Mesendoderm (in vitro differentiated cells): ENCODE measurements around the gene C16orf78.
A peak's percentile ranks its signal among the peaks of the same experiment; 100 is the strongest.

Source experiments
- DNase-seq: peaks from one replicate; pipeline ENCODE4 v3.0.0; 2013
- H2AK5ac ChIP-seq: 2 replicates; pipeline ENCODE4 v1.6.1; 2013; ENCODE audit warnings: low read length, inconsistent platforms
- H2BK120ac ChIP-seq: 2 replicates; pipeline ENCODE4 v1.6.1; 2013; ENCODE audit warnings: low read depth, mild to moderate bottlenecking, low read length, moderate library complexity, mixed read lengths
- H2BK15ac ChIP-seq: replicated peaks from 2 replicates; pipeline ENCODE4 v1.6.1; 2013; ENCODE audit warnings: low read depth, mild to moderate bottlenecking, moderate library complexity
- H2BK5ac ChIP-seq: 2 replicates; pipeline ENCODE4 v1.6.1; 2013; ENCODE audit warnings: low read length, inconsistent platforms
- H3K18ac ChIP-seq: 2 replicates; pipeline ENCODE4 v1.6.1; 2013; ENCODE audit warnings: mild to moderate bottlenecking, low read length, mixed read lengths
- H3K23ac ChIP-seq: one replicate; pipeline ENCODE4 v1.6.1; 2013; ENCODE audit warnings: low read length
- H3K27ac ChIP-seq: 2 replicates; pipeline ENCODE4 v1.5.1; 2013; ENCODE audit warnings: low read depth, mild to moderate bottlenecking, inconsistent platforms, low read length, moderate library complexity
- H3K27me3 ChIP-seq: 2 replicates; pipeline ENCODE4 v1.6.1; 2013; ENCODE audit warnings: low read length, control low read depth, mild to moderate bottlenecking, inconsistent platforms; ENCODE audit not compliant: insufficient read depth, poor library complexity
- H3K36me3 ChIP-seq: 2 replicates; pipeline ENCODE4 v1.6.1; 2013; ENCODE audit warnings: low read length, inconsistent platforms; ENCODE audit not compliant: control insufficient read depth, insufficient read depth
- H3K4ac ChIP-seq: one replicate; pipeline ENCODE4 v1.6.1; 2013; ENCODE audit warnings: low read depth, mild to moderate bottlenecking, low read length, moderate library complexity
- H3K4me1 ChIP-seq: 2 replicates; pipeline ENCODE4 v1.6.1; 2013; ENCODE audit warnings: low read depth, low read length, inconsistent platforms; ENCODE audit not compliant: control insufficient read depth
- H3K4me2 ChIP-seq: 2 replicates; pipeline ENCODE4 v1.6.1; 2013; ENCODE audit warnings: low read length
- H3K4me3 ChIP-seq: 2 replicates; pipeline ENCODE4 v1.5.1; 2013; ENCODE audit warnings: mild to moderate bottlenecking, low read length
- H3K56ac ChIP-seq: one replicate; pipeline ENCODE4 v1.6.1; 2013; ENCODE audit warnings: low read length
- H3K79me1 ChIP-seq: 2 replicates; pipeline ENCODE4 v1.6.1; 2013; ENCODE audit warnings: low read length, inconsistent platforms
- H3K79me2 ChIP-seq: 2 replicates; pipeline ENCODE4 v1.6.1; 2013; ENCODE audit warnings: mild to moderate bottlenecking, low read length; ENCODE audit not compliant: control insufficient read depth, insufficient read depth
- H3K9ac ChIP-seq: 2 replicates; pipeline ENCODE4 v1.6.1; 2013; ENCODE audit warnings: low read length, inconsistent platforms
- H4K5ac ChIP-seq: one replicate; pipeline ENCODE4 v1.6.1; 2013; ENCODE audit warnings: low read length
- H4K8ac ChIP-seq: one replicate; pipeline ENCODE4 v1.6.1; 2013; ENCODE audit warnings: low read depth, mild to moderate bottlenecking, control low read depth, low read length, moderate library complexity
- WGBS: extraction: QIAGEN DNeasy Blood & Tissue Kit; methylation state at CpG from one replicate; pipeline ENCODE4 v1.1.7; 2013; ENCODE audit warnings: low lambda C conversion rate, missing lambda C conversion rate; ENCODE audit not compliant: insufficient coverage; ENCODE audit errors: extremely low coverage; 5-methylcytosine and 5-hydroxymethylcytosine counted together

C16orf78 gene

DNA sequence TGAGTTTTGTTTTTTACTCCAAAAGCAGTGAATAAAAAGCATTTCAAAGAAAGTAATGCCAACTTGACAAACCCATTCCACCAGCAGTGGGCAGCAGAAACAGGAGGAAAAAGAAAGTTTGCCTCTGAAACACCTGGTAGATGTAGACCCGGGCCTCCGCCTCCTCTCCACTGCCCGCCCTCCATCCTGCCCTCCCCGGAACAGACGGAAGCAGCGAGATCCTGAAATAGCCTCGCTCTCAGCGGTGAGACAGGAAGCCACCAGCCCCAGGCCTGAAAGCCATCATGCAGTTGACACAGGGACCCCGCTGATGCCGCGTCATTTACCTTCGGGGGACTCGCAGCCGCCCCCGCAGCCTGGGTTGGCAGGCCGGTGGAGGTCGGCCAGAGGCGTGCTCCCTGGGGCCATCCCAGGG, 67.8 kb downstream of the C16orf78 start:
- Histone ChIP-seq H4K8ac (no peak overlapping the region), H2BK120ac (no peak overlapping the region), H3K18ac (no peak overlapping the region), H3K56ac (peak overlapping the region; percentile 78), H2BK15ac (no peak overlapping the region), H3K4ac (no peak overlapping the region), H3K79me2 (no peaks in the 10 kb centered on the region), H4K5ac (no peak overlapping the region), H3K4me1 (peaks cover 7% of the 10 kb centered on the region), H3K4me3 (no peak overlapping the region), H3K4me2 (peak overlapping the region; percentile 10), H3K27ac (no peak overlapping the region), H3K23ac (no peak overlapping the region), H2BK5ac (no peak overlapping the region), H3K27me3 (no peaks in the 10 kb centered on the region), H2AK5ac (no peak overlapping the region), H3K9ac (peak overlapping the region; percentile 48), H3K36me3 (no peaks in the 10 kb centered on the region), H3K79me1 (no peaks in the 10 kb centered on the region)
- no CpG with 5 or more reads among the region's 18 CpGs for WGBS
- DNase-seq, result peak; percentile 91

DNA sequence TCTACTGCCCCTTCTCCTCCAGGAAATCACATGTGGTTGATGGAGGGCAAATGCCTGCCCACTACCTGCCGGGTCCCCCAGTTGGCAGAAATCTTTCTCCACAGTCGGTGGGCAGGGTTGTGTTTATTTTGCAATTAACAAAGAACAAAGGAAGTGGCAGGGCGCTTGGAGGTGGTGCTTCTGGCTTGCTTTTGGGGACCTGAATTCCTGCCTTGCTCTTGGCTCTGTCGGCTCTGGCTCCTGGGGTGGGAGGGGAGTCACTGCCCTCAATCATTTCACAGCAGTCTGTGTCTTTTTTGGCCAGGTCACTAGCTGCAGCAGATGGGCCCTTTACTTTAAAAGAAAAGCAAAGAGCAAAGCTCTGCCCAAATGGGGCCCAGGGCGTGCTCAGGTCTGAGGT, 69.2 kb downstream of the C16orf78 start:
- H3K36me3 ChIP-seq, result no peaks in the 10 kb centered on the region
- no peak overlapping the region for H3K27ac ChIP-seq
- no peak overlapping the region for H3K4me2 ChIP-seq
- no peak overlapping the region for H3K4me3 ChIP-seq
- no peaks in the 10 kb centered on the region for H3K27me3 ChIP-seq
- DNase-seq, result no peak
- H4K8ac ChIP-seq, result no peak overlapping the region
- H3K23ac ChIP-seq, result no peak overlapping the region
- H3K4ac ChIP-seq, result no peak overlapping the region
- H2BK5ac ChIP-seq, result no peak overlapping the region
- H3K9ac ChIP-seq, result no peak overlapping the region
- no peak overlapping the region for H2AK5ac ChIP-seq
- H3K79me2 ChIP-seq, result no peaks in the 10 kb centered on the region
- no CpG with 5 or more reads among the region's 5 CpGs for WGBS
- peaks cover 7% of the 10 kb centered on the region for H3K4me1 ChIP-seq
- H3K18ac ChIP-seq, result no peak overlapping the region
- no peak overlapping the region for H4K5ac ChIP-seq
- H3K79me1 ChIP-seq, result no peaks in the 10 kb centered on the region
- H2BK15ac ChIP-seq, result no peak overlapping the region
- H2BK120ac ChIP-seq, result no peak overlapping the region
- no peak overlapping the region for H3K56ac ChIP-seq

DNA sequence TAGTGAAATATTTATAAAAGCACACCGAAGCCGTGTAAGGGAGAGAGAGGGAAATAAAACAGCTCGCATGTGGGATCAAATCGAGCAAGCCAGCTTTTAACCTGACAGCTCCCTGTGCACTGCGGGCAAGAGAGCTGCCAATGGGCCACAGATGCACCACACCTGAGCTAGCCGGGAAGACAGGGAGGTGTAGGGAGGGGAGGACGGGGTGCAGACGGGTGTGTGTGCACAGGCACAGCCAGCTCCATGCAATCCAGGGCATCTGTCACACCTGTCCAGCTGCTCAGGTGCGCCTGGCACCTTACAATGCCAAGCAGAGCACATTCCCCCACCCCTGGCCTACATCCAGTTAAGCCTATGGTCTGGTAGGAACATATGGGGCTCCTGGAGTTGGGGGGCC, 70.0 kb downstream of the C16orf78 start:
- no peak overlapping the region for H4K8ac ChIP-seq
- no peak overlapping the region for H3K4me2 ChIP-seq
- no peak overlapping the region for H2BK120ac ChIP-seq
- H3K27ac ChIP-seq, result no peak overlapping the region
- H3K18ac ChIP-seq, result no peak overlapping the region
- no peaks in the 10 kb centered on the region for H3K27me3 ChIP-seq
- H3K4ac ChIP-seq, result no peak overlapping the region
- H3K23ac ChIP-seq, result no peak overlapping the region
- H3K79me1 ChIP-seq, result no peaks in the 10 kb centered on the region
- H2BK5ac ChIP-seq, result no peak overlapping the region
- H3K56ac ChIP-seq, result no peak overlapping the region
- no peaks in the 10 kb centered on the region for H3K79me2 ChIP-seq
- H3K36me3 ChIP-seq, result no peaks in the 10 kb centered on the region
- DNase-seq, result no peak
- H3K4me3 ChIP-seq, result no peak overlapping the region
- H3K4me1 ChIP-seq, result peaks cover 7% of the 10 kb centered on the region
- no peak overlapping the region for H3K9ac ChIP-seq
- H4K5ac ChIP-seq, result no peak overlapping the region
- no peak overlapping the region for H2BK15ac ChIP-seq
- H2AK5ac ChIP-seq, result no peak overlapping the region
- WGBS, result no CpG with 5 or more reads among the region's 9 CpGs

DNA sequence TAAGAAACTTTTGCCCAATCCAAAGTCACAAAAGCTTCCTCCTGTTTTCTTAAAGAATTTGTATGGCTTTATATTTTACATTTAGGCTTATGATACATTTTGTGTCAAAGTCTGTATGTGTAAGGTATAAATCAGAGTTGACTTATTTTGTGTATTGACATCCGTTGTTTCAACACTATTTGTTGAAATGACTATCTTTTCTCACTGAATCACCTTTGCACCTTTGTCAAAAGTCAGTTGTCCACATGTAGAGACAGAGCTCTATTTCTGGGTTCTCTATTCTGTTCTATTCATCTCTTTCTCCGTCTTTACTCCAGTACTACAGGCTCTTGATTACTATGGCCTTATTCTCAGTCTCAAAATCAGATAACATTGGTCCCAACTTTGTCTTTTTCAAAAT, 73.2 kb downstream of the C16orf78 start:
- no peak overlapping the region for H3K56ac ChIP-seq
- H3K4ac ChIP-seq, result no peak overlapping the region
- no peaks in the 10 kb centered on the region for H3K79me2 ChIP-seq
- H3K9ac ChIP-seq, result no peak overlapping the region
- no peaks in the 10 kb centered on the region for H3K27me3 ChIP-seq
- no peak overlapping the region for H2BK15ac ChIP-seq
- H2BK5ac ChIP-seq, result no peak overlapping the region
- no CpG with 5 or more reads among the region's 2 CpGs for WGBS
- no peak for DNase-seq
- H3K27ac ChIP-seq, result no peak overlapping the region
- no peak overlapping the region for H2BK120ac ChIP-seq
- no peak overlapping the region for H3K4me2 ChIP-seq
- no peak overlapping the region for H2AK5ac ChIP-seq
- no peak overlapping the region for H3K18ac ChIP-seq
- no peak overlapping the region for H4K8ac ChIP-seq
- no peak overlapping the region for H3K23ac ChIP-seq
- H3K79me1 ChIP-seq, result no peaks in the 10 kb centered on the region
- H3K36me3 ChIP-seq, result no peaks in the 10 kb centered on the region
- H3K4me1 ChIP-seq, result peaks cover 4% of the 10 kb centered on the region
- no peak overlapping the region for H4K5ac ChIP-seq
- no peak overlapping the region for H3K4me3 ChIP-seq
